Measurements from ENCODE around the gene PRRT2. TPM values are rescaled to one million over a fixed set of nuclear protein-coding genes. Genes with fewer than 3 reads are reported as not detected.

PRRT2 gene
- total RNA-seq, 4 donors from 2014 or later, result 1.4 to 6.0 (median 1.9) TPM; not detected in 1

GRCh38 chr16:29805232-29806098 lies 6.5 kb upstream of the PRRT2 start:
- Histone ChIP-seq H3K27me3 (no peaks in the 10 kb centered on the region), H3K27ac (peak overlapping the region; percentile 93 to 98 (median 96)), H3K9me3 (no peaks in the 10 kb centered on the region), H3K4me3 (peak overlapping the region; percentile 54 to 88 (median 83)), H3K36me3 (no peaks in the 10 kb centered on the region), H3K4me1 (peaks cover 28 to 45% (median 34%) of the 10 kb centered on the region in 4 donors)
- intact Hi-C loops (cut with DNase I; ENCODE audit: low total_unique reads), result no loop called here
- TF ChIP-seq EP300 (IDR thresholded peaks at IDR 0.05; ENCODE audit: low read depth) (peak; percentile 81), POLR2A (IDR thresholded peaks at IDR 0.05) (peak; percentile 96), CTCF (IDR thresholded peaks at IDR 0.05) (peak in 1 of 5 experiments; percentile 28), POLR2AphosphoS5 (IDR thresholded peaks at IDR 0.05) (peak; percentile 96 to 99 (median 98))
- 0% methylated on average over 8 to 72 of the region's 103 CpGs for WGBS, 2 donors (ENCODE audit: low coverage in 1 of 2)
- peak; percentile 98 for DNase-seq
- in situ Hi-C loops (cut with MboI; ENCODE audit: low pct_ligation_motif_present in 1 of 4, low pct_unique_long_range_greater_than_20kb in 1 of 4, low sequenced_read_pairs in 3 of 4), result no loop called here

GRCh38 chr16:29806099-29806579 lies 5.9 kb upstream of the PRRT2 start, which contains the start of gene MAZ:
Gene MAZ (plus strand): TSS chr16:29806529. CDS start chr16:29806702, 173 bp downstream.
- TF ChIP-seq EP300 (IDR thresholded peaks at IDR 0.05; ENCODE audit: low read depth) (no peak), POLR2A (IDR thresholded peaks at IDR 0.05) (no peak), CTCF (IDR thresholded peaks at IDR 0.05) (no peak), POLR2AphosphoS5 (IDR thresholded peaks at IDR 0.05) (no peak)
- H3K4me1 ChIP-seq, result peaks cover 33 to 52% (median 41%) of the 10 kb centered on the region in 4 donors
- H3K27ac ChIP-seq, result peak within 1 kb of the TSS; percentile 95 to 98 (median 98)
- in situ Hi-C loops (cut with MboI; ENCODE audit: low pct_ligation_motif_present in 1 of 4, low pct_unique_long_range_greater_than_20kb in 1 of 4, low sequenced_read_pairs in 3 of 4) (no loop called here), intact Hi-C loops (cut with DNase I; ENCODE audit: low total_unique reads) (no loop called here)
- no peaks in the 10 kb centered on the region for H3K9me3 ChIP-seq
- no CpG with 5 or more reads among the region's 67 CpGs for WGBS, 2 donors (ENCODE audit: low coverage in 1 of 2)
- H3K36me3 ChIP-seq, result no peaks in the 10 kb centered on the region
- DNase-seq, result no peak
- peak within 1 kb of the TSS; percentile 63 to 88 (median 83) for H3K4me3 ChIP-seq
- no peaks in the 10 kb centered on the region for H3K27me3 ChIP-seq

DNA sequence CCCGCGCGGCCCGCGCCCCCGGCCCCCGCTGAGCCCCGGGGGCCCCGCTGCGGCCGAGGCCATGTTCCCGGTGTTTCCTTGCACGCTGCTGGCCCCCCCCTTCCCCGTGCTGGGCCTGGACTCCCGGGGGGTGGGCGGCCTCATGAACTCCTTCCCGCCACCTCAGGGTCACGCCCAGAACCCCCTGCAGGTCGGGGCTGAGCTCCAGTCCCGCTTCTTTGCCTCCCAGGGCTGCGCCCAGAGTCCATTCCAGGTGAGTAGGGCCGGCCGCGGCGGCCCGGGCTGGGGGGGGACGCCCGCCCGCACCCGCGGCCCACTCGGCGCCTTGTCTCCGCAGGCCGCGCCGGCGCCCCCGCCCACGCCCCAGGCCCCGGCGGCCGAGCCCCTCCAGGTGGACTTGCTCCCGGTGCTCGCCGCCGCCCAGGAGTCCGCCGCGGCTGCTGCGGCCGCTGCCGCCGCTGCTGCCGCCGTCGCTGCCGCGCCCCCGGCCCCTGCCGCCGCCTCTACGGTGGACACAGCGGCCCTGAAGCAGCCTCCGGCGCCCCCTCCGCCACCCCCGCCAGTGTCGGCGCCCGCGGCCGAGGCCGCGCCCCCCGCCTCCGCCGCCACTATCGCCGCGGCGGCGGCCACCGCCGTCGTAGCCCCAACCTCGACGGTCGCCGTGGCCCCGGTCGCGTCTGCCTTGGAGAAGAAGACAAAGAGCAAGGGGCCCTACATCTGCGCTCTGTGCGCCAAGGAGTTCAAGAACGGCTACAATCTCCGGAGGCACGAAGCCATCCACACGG lies 5.2 kb upstream of the PRRT2 start:
- intact Hi-C loops (cut with DNase I; ENCODE audit: low total_unique reads) (no loop called here), in situ Hi-C loops (cut with MboI; ENCODE audit: low pct_ligation_motif_present in 1 of 4, low pct_unique_long_range_greater_than_20kb in 1 of 4, low sequenced_read_pairs in 3 of 4) (no loop called here)
- TF ChIP-seq POLR2AphosphoS5 (IDR thresholded peaks at IDR 0.05) (no peak), POLR2A (IDR thresholded peaks at IDR 0.05) (no peak), CTCF (IDR thresholded peaks at IDR 0.05) (no peak), EP300 (IDR thresholded peaks at IDR 0.05; ENCODE audit: low read depth) (no peak)
- Histone ChIP-seq H3K27me3 (no peaks in the 10 kb centered on the region), H3K36me3 (no peaks in the 10 kb centered on the region), H3K4me1 (peaks cover 33 to 59% (median 47%) of the 10 kb centered on the region in 4 donors), H3K9me3 (no peaks in the 10 kb centered on the region), H3K27ac (peak overlapping the region; percentile 93 to 98 (median 96)), H3K4me3 (peak overlapping the region; percentile 55 to 71 (median 66))
- WGBS, 2 donors (ENCODE audit: low coverage in 1 of 2), result 0% methylated on average over 42 of the region's 99 CpGs; no CpG with 5 or more reads in 1 of the 2 donors
- DNase-seq, result peak; percentile 64

Data from transverse colon (tissue), 4 donors.